K562 (cell line): ENCODE measurements around the gene RALGAPA2. TPM values are rescaled to one million over a fixed set of nuclear protein-coding genes. Genes with fewer than 3 reads are reported as not detected.

Source experiments
- ATAC-seq: fragments of 200-7000 bp; cut with Tn5 transposase; 3 replicates; pipeline ENCODE4 v1.9.1; 2020; ENCODE audit warnings: moderate library complexity
- BruUV-seq: library from RNA; stranded (reverse); fragments of 400-500 nt; replicated peaks from 2 replicates; lab custom pipeline; 2021; lab: Mats Ljungman, UMichigan
- CTCF ChIA-PET: fragments of 300-600 bp; formaldehyde crosslinking; extraction: SDS; loops from one replicate; lab custom pipeline; 2021; ENCODE audit warnings: low intra/inter-chr PET ratio; lab: Yijun Ruan, JAX
- POLR2A ChIA-PET: fragments of 300-600, 350-650 bp; sonication (Branson Sonifier 250); formaldehyde crosslinking; extraction: SDS; loops from one replicate; lab custom pipeline; 2021; ENCODE audit warnings: antibody characterized with exemption, inconsistent platforms; lab: Yijun Ruan, JAX
- DNase-seq, 4 experiments: peaks; one replicate each; pipeline versions ENCODE4 v3.0.0 to v3.0.0-alpha.2; 2011 to 2018; ENCODE audit warnings: low spot score in 3 of 4, mixed read lengths in 3 of 4; ENCODE audit errors: extremely low read depth in 1 of 4
- FAIRE-seq: peaks from 2 replicates; lab custom pipeline; 2011; peaks lifted over from hg19 to GRCh38; lab: Jason Lieb, UNC
- H2AFZ ChIP-seq: 2 replicates; pipeline ENCODE4 v1.6.0; 2011; ENCODE audit warnings: low read depth, low read length, control low read depth, inconsistent platforms
- H3K27ac ChIP-seq: fragments of 200-600 bp; 3 replicates; pipeline ENCODE4 v1.8.0; 2011; ENCODE audit warnings: low read depth, mild to moderate bottlenecking, control low read depth, inconsistent platforms, low read length, moderate library complexity, mixed read lengths; ENCODE audit errors: extremely low read depth
- H3K27me3 ChIP-seq, 2 experiments: fragments of 300-600 bp in 1 of 2; 2 replicates in 1 of 2; 3 replicates in 1 of 2; pipeline versions ENCODE4 v1.6.0 to v1.8.0; 2011; ENCODE audit warnings: inconsistent platforms in 2 of 2, low read length in 2 of 2, mild to moderate bottlenecking in 1 of 2, mixed read lengths in 1 of 2, moderate library complexity in 1 of 2; ENCODE audit not compliant: control insufficient read depth in 2 of 2, insufficient read depth in 2 of 2
- H3K36me3 ChIP-seq: fragments of 300-600 bp; 3 replicates; pipeline ENCODE4 v1.8.0; 2011; ENCODE audit warnings: mild to moderate bottlenecking, low read length, inconsistent platforms; ENCODE audit not compliant: control insufficient read depth, insufficient read depth
- H3K4me1 ChIP-seq, 2 experiments: fragments of 200-600 bp in 1 of 2; replicated peaks in 1 of 2; 2 replicates in 1 of 2; 3 replicates in 1 of 2; pipeline versions ENCODE4 v1.5.1 to v1.8.0; 2011; ENCODE audit warnings: inconsistent platforms in 2 of 2, low read length in 2 of 2, mild to moderate bottlenecking in 1 of 2, mixed read lengths in 1 of 2, moderate library complexity in 1 of 2; ENCODE audit not compliant: control insufficient read depth in 2 of 2, insufficient read depth in 2 of 2
- H3K4me2 ChIP-seq: 2 replicates; pipeline ENCODE4 v1.6.1; 2011; ENCODE audit warnings: low read length, control low read depth, inconsistent platforms, mixed read lengths; ENCODE audit not compliant: insufficient read depth
- H3K4me3 ChIP-seq: fragments of 200-600 bp; sonication (generic), shearing (Covaris generic); 2 replicates; pipeline ENCODE4 v1.5.1; 2016; ENCODE audit warnings: control low read depth, inconsistent platforms
- H3K79me2 ChIP-seq: fragments of 200-600 bp; 3 replicates; pipeline ENCODE4 v1.8.0; 2011; ENCODE audit warnings: low read length, inconsistent platforms; ENCODE audit not compliant: control insufficient read depth, insufficient read depth
- H3K9ac ChIP-seq, 2 experiments: 2 replicates each; pipeline versions ENCODE4 v1.6.0 to v1.6.1; 2011; ENCODE audit warnings: low read depth in 2 of 2, low read length in 2 of 2, control low read depth in 1 of 2, inconsistent platforms in 1 of 2, mild to moderate bottlenecking in 1 of 2, mixed read lengths in 1 of 2; ENCODE audit not compliant: insufficient read depth in 1 of 2
- H3K9me1 ChIP-seq: one replicate; pipeline ENCODE4 v1.6.0; 2011; ENCODE audit warnings: inconsistent platforms, mild to moderate bottlenecking, low read length, moderate library complexity; ENCODE audit not compliant: control insufficient read depth, insufficient read depth
- H3K9me3 ChIP-seq: replicated peaks from 2 replicates; pipeline ENCODE4 v1.5.1; 2011; ENCODE audit warnings: low read depth, low read length, inconsistent platforms; ENCODE audit not compliant: control insufficient read depth, insufficient read depth
- H4K20me1 ChIP-seq: replicated peaks from 2 replicates; pipeline ENCODE4 v1.6.1; 2011; ENCODE audit warnings: low read length, inconsistent platforms, mixed read lengths; ENCODE audit not compliant: control insufficient read depth, insufficient read depth
- CBFB ChIP-seq: sonication (generic); formaldehyde crosslinking; IDR thresholded peaks from 2 replicates; pipeline ENCODE4 v1.4.0; 2020; ENCODE audit warnings: mild to moderate bottlenecking, missing genetic modification reagents
- DACH1 ChIP-seq: fragments of 450-650 bp; IDR thresholded peaks from 2 replicates; pipeline ENCODE4 v1.6.1; 2018; ENCODE audit not compliant: partially characterized antibody
- HLTF ChIP-seq: fragments of 450-650 bp; IDR thresholded peaks from 2 replicates; pipeline ENCODE4 v1.6.1; 2016
- MBD2 ChIP-seq: sonication (generic); IDR thresholded peaks from 2 replicates; pipeline ENCODE4 v1.6.1; 2016; ENCODE audit warnings: low read depth, borderline replicate concordance
- NR2C1 ChIP-seq, 2 experiments: fragments of 450-650 bp; IDR thresholded peaks; 2 replicates each; pipeline ENCODE4 v1.6.1; 2017; ENCODE audit warnings: mild to moderate bottlenecking in 2 of 2, antibody characterized with exemption in 1 of 2, inconsistent platforms in 1 of 2, missing compliant biosample characterization in 1 of 2, missing genetic modification characterization in 1 of 2
- PURB ChIP-seq: sonication (generic); formaldehyde crosslinking; IDR thresholded peaks from 2 replicates; pipeline ENCODE4 v1.9.0; 2021; ENCODE audit warnings: low read depth, mild to moderate bottlenecking, missing genetic modification reagents
- SP2 ChIP-seq: IDR thresholded peaks from 2 replicates; pipeline ENCODE4 v1.6.1; 2011; ENCODE audit warnings: mild to moderate bottlenecking, low read depth, low read length, moderate library complexity; ENCODE audit not compliant: poor library complexity, severe bottlenecking; ENCODE audit errors: extremely low read depth
- SRF ChIP-seq, 2 experiments: fragments of 250-450, 450-650 bp in 1 of 2; sonication (Bioruptor Pico) in 1 of 2; sonication (generic) in 1 of 2; formaldehyde crosslinking; IDR thresholded peaks; 2 replicates each; pipeline versions ENCODE4 v1.5.0 to v1.5.1; 2020 to 2022; ENCODE audit warnings: mild to moderate bottlenecking in 1 of 2, missing genetic modification reagents in 1 of 2
- THRAP3 ChIP-seq: fragments of 450-650 bp; IDR thresholded peaks from 2 replicates; pipeline ENCODE4 v1.6.1; 2016; ENCODE audit warnings: mild to moderate bottlenecking, inconsistent platforms, borderline replicate concordance
- TRIM24 ChIP-seq, 2 experiments: fragments of 450-650 bp; IDR thresholded peaks; 2 replicates each; pipeline ENCODE4 v1.6.1; 2016
- ZKSCAN3 ChIP-seq: fragments of 250-450 bp; sonication (Bioruptor Pico); IDR thresholded peaks from 2 replicates; pipeline ENCODE4 v1.4.0; 2020
- ZMIZ1 ChIP-seq, 2 experiments: fragments of 150-350 bp in 1 of 2; IDR thresholded peaks; 2 replicates each; pipeline ENCODE4 v1.6.1; 2012 to 2016; ENCODE audit warnings: low read depth in 2 of 2, low read length in 2 of 2, mild to moderate bottlenecking in 1 of 2, moderate library complexity in 1 of 2
- ZNF586 ChIP-seq: fragments of 450-650 bp; formaldehyde crosslinking; conservative IDR thresholded peaks from 2 replicates; pipeline ENCODE4 v1.4.0; 2020; ENCODE audit warnings: mild to moderate bottlenecking, moderate library complexity
- ZNF609 ChIP-seq: sonication (generic); formaldehyde crosslinking; IDR thresholded peaks from 2 replicates; pipeline ENCODE4 v1.8.1; 2023; ENCODE audit warnings: missing genetic modification reagents, mild to moderate bottlenecking, borderline replicate concordance
- WGBS: fragments of 100-300 bp; shearing (Covaris generic); methylation state at CpG from one replicate; pipeline ENCODE4 v1.1.6; 2016; ENCODE audit warnings: low coverage, mixed read lengths; ENCODE audit not compliant: insufficient coverage; ENCODE audit errors: missing lambda C conversion rate; 5-methylcytosine and 5-hydroxymethylcytosine counted together
- in situ Hi-C: fragments of 300-500 bp; cut with MboI; formaldehyde crosslinking; loops from 4 replicates; pipeline ENCODE4 v1.15.0; 2018; ENCODE audit warnings: inconsistent platforms, mixed read lengths
- intact Hi-C: fragments of 100-400 bp; cut with micrococcal nuclease; formaldehyde crosslinking; loops from 2 replicates; pipeline ENCODE4 v1.14.2; 2022
- polyA plus RNA-seq, 8 experiments: library from polyadenylated mRNA; depleted of rRNA in 4 of 8; stranded (reverse) in 5 of 8; unstranded in 3 of 8; fragments of >200 nt; fragmentation: Nextera tagmentation in 2 of 8; fragmentation: Illumina TruSeq in 1 of 8; extraction: Ambion mirVana in 2 of 8; extraction: Trizol in 1 of 8; gene quantifications; 2 replicates each; pipeline versions ENCODE4 v1.2.1 to v1.2.3, GENCODE V29; 2011 to 2014; ENCODE audit warnings: inconsistent platforms in 1 of 8, missing spikeins in 1 of 8
- total RNA-seq, 7 experiments: library from RNA; depleted of rRNA in 6 of 7; stranded (reverse); fragments of >200 nt in 6 of 7; fragmentation: Illumina TruSeq in 2 of 7; extraction: Trizol in 2 of 7; gene quantifications; 2 replicates each; pipeline versions ENCODE4 v1.2.1 to v1.2.3, GENCODE V29; 2011 to 2021; ENCODE audit warnings: low replicate concordance in 1 of 7

The RALGAPA2 gene
- total and polyA plus RNA-seq, 9 of the 15 experiments (the other 6 are each of a cell fraction or from before 2014, with no cell fraction given), result 0.35 to 2.7 (median 1.4) TPM

- TF ChIP-seq SP2, result no peak
- no peak for TF ChIP-seq ZNF586
- TF ChIP-seq HLTF, result no peak
- no peak for TF ChIP-seq TRIM24 (IDR thresholded peaks at IDR 0.05)
- no peak for TF ChIP-seq NR2C1 (IDR thresholded peaks at IDR 0.05)
- TF ChIP-seq NR2C1 (tag; IDR thresholded peaks at IDR 0.05), result no peak
Observed at GRCh38 chr20:20477444-20478041, 234.9 kb downstream of the RALGAPA2 start (continued).

- no peaks in the 10 kb centered on the region for H3K79me2 ChIP-seq
- POLR2A ChIA-PET, result no interaction called here
- BruUV-seq, result no TSS peak
- TF ChIP-seq CBFB (CRISPR knock-in tag), result no peak
- no peak for TF ChIP-seq ZMIZ1 (IDR thresholded peaks at IDR 0.05; ENCODE audit: low read depth in 2 of 2, low read length in 2 of 2)
- no peak for TF ChIP-seq MBD2
- no peak for TF ChIP-seq SRF (CRISPR knock-in tag; IDR thresholded peaks at IDR 0.05)
- TF ChIP-seq THRAP3, result no peak
- no peak for TF ChIP-seq DACH1
- no peak for TF ChIP-seq ZNF609 (CRISPR knock-in tag)
- no peak for TF ChIP-seq PURB (CRISPR knock-in tag)
- TF ChIP-seq ZKSCAN3, result no peak
Observed at GRCh38 chr20:20476504-20476903, 235.9 kb downstream of the RALGAPA2 start.

More at GRCh38 chr20:20476504-20476903, 235.9 kb downstream of the RALGAPA2 start:
- FAIRE-seq (no peak), ATAC-seq (no peak), DNase-seq (no peak)
- H3K36me3 ChIP-seq, result no peaks in the 10 kb centered on the region
- H2AFZ ChIP-seq, result no peak overlapping the region
- H3K27ac ChIP-seq, result no peak overlapping the region
- intact Hi-C loops (no loop called here), in situ Hi-C loops (no loop called here)
- no peaks in the 10 kb centered on the region for H3K9me1 ChIP-seq
- no peak overlapping the region for H3K9ac ChIP-seq
- 6% methylated on average over 2 of the region's 2 CpGs for WGBS
- H3K27me3 ChIP-seq, result no peaks in the 10 kb centered on the region
- no peak overlapping the region for H3K4me3 ChIP-seq
- no peak overlapping the region for H3K4me2 ChIP-seq
- no peaks in the 10 kb centered on the region; the same call in 1 of the 2 replicates for H4K20me1 ChIP-seq
- H3K4me1 ChIP-seq, result no peaks in the 10 kb centered on the region
- H3K9me3 ChIP-seq, result no peaks in the 10 kb centered on the region
- CTCF ChIA-PET, result no interaction called here
